GM10248 (cell line): ENCODE data around the gene SEMA3F.

Source experiments
- CTCF ChIA-PET: fragments of 300-600 bp; sonication (Branson Sonifier 250); formaldehyde crosslinking; extraction: SDS; loops from one replicate; lab custom pipeline; 2021; ENCODE audit warnings: antibody characterized with exemption; lab: Yijun Ruan, JAX
- POLR2A ChIA-PET: fragments of 350-650 bp; sonication (Branson Sonifier 250); formaldehyde crosslinking; extraction: SDS; loops from one replicate; lab custom pipeline; 2020; ENCODE audit warnings: antibody characterized with exemption; lab: Yijun Ruan, JAX
- DNase-seq: peaks from one replicate; pipeline ENCODE4 v3.0.0; 2012; ENCODE audit errors: extremely low spot score
- CTCF ChIP-seq: IDR thresholded peaks from 2 replicates; pipeline ENCODE4 v1.5.1; 2012; ENCODE audit warnings: mild to moderate bottlenecking, low read depth; ENCODE audit errors: extremely low read depth, missing control alignments, control extremely low read depth

SEMA3F gene

GRCh38 chr3:50169858-50170257 is 14.7 kb downstream of the SEMA3F start:
- no peak for TF ChIP-seq CTCF
- ChIA-PET POLR2A (no interaction called here), CTCF (interaction anchor here (1.3 to 1.7 kb wide), 2 partner anchors 13 to 35 kb away, joined by 3 to 5 read pairs; no protein-coding TSS in a partner anchor)
- no peak for DNase-seq

- ChIA-PET POLR2A (no interaction called here), CTCF (interaction anchor here (1.3 to 1.7 kb wide), 2 partner anchors 12 to 36 kb away, joined by 3 to 5 read pairs; no protein-coding TSS in a partner anchor)
- no peak for TF ChIP-seq CTCF
- no peak for DNase-seq
Measured at GRCh38 chr3:50170689-50171088, 15.6 kb downstream of the SEMA3F start.

- no peak for DNase-seq
- ChIA-PET POLR2A (interaction anchor here (0.6 kb wide), 1 partner anchor 109 kb away, joined by 3 read pairs; no protein-coding TSS in a partner anchor), CTCF (interaction anchor here (1.4 to 1.7 kb wide), 2 partner anchors 54 to 88 kb away, joined by 4 to 5 read pairs; no protein-coding TSS in a partner anchor)
- no peak for TF ChIP-seq CTCF
Measured at GRCh38 chr3:50171540-50172301, 16.6 kb downstream of the SEMA3F start.

- ChIA-PET POLR2A (interaction anchor here (0.6 kb wide), 1 partner anchor 108 kb away, joined by 3 read pairs; no protein-coding TSS in a partner anchor), CTCF (interaction anchor here (1.2 to 1.7 kb wide), 5 partner anchors 9 to 87 kb away, joined by 4 to 5 read pairs (median 5); no protein-coding TSS in a partner anchor)
- TF ChIP-seq CTCF: no peak
Measured at GRCh38 chr3:50172626-50173220, 17.6 kb downstream of the SEMA3F start.

GRCh38 chr3:50173685-50174516 is 18.8 kb downstream of the SEMA3F start:
- TF ChIP-seq CTCF: no peak
- POLR2A ChIA-PET: interaction anchor here (0.5 kb wide), 1 partner anchor 154 kb away, joined by 4 read pairs; no protein-coding TSS in a partner anchor
- no peak for DNase-seq
- CTCF ChIA-PET: interaction anchor here (0.8 to 1.7 kb wide), 5 partner anchors 8 to 21 kb away, joined by 3 to 5 read pairs (median 4); no protein-coding TSS in a partner anchor

More at GRCh38 chr3:50172626-50173220, 17.6 kb downstream of the SEMA3F start:
- DNase-seq: no peak
